ENCODE measurements around the gene DLL1.

The DLL1 gene

GRCh38 chr6:170248861-170249600, 41.8 kb downstream of the DLL1 start:
- DNase-seq = no peak

DNA sequence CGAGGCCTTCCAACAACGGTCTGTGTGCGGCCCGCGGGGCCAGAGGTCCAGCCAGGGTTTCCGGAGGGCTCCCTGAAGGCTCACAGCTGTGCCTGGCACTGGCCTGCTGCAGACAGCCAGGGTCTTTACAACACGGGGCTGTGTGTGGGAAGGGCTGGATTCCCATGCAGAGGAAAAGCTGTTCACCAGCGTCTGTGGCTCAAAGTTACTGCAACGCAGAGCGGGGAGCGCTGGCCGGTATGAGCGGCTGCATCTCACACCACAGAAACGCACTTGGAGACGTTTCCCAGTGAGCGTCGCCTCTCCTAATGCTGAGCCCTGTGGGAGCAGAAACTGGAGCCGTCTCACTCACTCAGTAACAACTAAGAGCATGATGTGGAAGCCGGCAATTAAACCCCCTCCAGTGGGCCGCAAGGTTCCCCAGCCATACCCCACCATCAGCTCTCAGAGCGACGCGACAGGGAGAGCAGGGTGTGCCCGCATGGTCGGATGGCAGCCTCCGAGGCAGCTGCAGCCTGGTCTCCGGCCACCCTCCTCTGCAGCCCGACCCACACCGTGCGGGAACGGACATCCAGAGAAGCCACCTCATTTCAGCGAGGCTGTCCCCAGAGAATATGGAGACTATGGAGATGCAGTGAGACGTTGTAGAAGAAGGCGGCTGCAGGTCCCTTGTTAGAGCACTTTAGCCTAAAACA, 42.6 kb downstream of the DLL1 start:
- DNase-seq = no peak

- DNase-seq = no peak
Observed at GRCh38 chr6:170247178-170247701, 43.6 kb downstream of the DLL1 start.

DNA sequence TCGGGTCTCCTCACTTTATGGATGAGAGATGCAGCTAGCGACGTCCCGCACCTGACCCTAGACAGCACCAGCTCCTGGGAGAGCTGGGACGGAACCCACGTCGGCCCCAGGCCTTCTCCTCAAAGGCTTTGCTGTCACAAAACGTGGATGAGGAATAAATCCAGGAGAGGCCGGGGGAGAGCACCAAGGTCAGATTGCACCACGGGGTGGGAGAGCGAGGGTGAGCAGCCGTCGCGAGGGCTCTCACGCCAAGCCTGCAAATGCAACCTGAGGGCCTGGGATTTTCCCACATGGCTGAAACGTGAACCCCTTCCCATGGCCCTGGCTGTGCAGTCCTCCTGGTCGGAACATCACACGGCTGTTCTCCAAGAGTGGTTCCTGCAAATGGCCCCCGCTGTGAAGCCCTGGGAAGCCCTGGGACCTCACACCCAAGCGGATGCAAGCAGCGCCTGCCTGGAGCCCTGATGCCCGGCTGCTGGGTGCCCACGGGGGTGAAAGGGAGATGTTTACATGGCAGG, 45.3 kb downstream of the DLL1 start:
- no peak for DNase-seq

- DNase-seq = no peak
Observed at GRCh38 chr6:170244721-170245474, 46.0 kb downstream of the DLL1 start.

DNA sequence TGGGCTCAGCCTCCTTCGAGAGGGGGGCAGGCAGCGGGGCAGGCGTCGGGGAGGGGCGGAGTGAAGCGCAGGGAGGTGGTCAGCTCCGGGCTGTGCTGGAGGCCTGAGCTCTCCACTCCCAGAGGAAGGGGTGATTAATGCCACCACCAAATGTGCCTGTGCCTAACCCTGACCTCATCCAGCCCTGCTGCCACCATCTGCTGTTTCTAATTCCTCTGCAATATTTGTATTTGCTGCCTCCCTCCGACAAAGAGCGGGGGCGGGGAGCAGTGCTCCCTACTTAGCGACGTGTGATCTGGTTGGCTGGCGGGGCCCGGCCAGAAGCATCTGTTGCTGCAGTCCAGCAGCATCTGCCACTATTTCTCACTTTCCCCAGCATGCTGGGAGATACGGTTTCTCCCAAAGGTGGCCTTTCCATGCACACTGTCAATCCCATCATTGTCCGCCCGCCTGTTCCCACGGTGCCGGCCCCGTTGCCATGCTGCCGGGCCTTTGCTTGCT, 47.0 kb downstream of the DLL1 start:
- no peak for DNase-seq

DNA sequence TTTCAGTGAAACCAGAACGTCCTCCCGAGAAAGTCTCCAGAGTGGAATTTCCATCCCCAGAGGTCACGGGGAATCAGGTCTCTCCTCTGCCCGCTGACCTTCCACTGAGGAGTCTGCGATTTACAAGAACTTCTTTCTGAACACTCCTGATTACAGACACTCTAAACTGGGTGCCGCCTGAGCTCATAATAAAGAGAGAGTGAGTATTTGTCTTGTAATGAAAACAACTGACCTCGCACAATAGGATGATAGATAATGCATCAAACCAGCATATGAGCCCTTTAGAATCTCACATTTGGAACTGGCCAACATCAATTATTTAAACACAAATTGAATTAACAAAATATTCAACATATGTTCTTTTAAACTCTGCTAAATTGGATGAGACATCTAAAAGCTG, 47.5 kb downstream of the DLL1 start:
- DNase-seq = no peak

DNA sequence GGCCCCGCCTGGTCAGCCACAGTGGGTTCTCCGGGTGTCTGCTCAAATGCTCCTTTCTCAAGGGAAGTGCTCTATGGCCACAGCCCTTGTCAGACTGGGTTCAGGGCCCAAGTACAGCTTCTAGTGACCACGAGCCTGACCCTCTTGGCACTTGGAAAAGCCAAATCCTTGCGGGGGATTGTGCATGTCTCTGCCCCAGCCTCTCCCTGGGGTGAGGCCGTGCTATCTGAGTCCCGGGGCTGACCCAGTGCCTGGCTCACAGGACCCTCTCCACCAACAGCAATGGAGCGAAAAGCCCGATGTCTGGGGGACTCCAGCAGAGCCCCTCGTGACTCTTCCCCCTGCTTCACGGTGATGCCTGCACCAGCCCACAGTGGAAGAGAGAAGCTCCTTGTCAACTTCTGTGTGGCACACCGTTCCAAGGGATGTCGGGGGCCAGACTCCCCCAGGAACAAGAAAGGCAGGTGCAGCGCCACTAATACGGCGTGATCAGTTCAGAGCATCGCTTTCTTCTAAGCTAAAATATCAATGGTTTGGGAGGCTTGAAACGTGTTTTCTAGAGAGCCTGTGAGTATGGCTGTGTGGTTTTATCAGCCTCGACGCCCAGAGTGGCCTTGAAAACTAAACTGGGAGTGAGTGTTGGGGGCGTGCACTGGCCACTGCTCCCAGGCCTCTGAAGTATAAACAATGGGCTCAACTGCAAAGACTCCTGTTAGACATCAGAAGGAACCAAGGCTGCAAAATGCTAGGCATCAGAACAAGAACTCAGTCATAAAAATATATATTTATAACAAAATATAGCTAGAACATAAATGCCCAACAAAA, 51.9 kb downstream of the DLL1 start:
- no peak for DNase-seq

GRCh38 chr6:170237999-170238740, 52.7 kb downstream of the DLL1 start:
- DNase-seq = no peak

GRCh38 chr6:170236131-170236836, 54.6 kb downstream of the DLL1 start:
- no peak for DNase-seq

DNA sequence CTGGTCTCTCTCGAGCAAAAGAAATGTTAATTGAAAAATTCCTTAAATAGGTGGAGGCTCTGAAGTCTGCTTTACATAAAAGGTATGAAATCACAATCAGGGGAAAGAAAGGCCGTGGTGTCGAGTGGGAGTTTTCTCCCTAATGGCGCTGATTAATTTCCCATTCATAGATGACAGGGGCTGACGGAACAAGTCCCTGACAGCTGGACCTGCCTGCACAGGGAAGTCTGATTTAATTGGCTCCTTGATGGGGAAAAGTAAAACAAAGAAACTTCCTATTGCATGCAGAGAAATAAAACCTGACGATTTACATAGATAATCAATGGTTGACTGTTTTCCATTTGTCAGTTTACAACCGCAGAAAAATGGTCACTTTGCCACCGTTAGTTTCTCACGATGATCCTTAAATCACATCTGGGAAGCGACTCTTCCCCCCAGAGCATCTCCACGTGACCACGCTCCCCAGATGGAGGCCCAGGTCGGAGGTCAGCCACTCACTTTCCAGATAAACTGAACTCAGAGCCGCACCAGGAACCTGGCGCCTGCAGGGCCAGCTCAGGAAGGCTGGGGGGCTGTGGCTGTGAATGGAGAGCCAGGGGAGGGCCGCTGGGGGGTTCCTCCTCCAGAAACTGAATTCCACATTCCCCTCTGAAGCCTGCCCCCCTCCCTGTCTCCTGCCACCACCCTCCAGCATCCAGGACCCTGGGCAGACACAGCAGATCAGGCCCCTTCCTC, 55.3 kb downstream of the DLL1 start:
- no peak for DNase-seq

DNA sequence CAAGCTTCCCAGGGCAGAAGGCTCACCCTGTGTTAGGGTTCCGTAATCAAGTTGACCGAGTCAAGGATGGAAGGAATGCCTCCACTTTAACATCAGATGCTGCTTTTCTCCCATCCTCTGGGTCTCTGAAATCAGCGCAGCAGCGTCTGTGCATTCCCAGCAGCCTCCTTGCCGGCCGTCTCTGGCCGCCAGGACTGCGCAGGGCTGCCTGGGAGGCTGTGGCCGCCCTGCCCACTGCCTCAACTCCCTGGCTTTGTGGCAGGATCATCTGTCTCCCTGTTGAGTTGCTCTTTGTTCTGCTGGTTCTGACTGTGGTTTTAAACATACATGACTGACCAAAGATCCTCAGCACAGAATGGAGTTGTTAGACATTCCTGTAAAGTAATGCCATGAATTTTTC, 56.5 kb downstream of the DLL1 start:
- DNase-seq = no peak

GRCh38 chr6:170233286-170234205, 57.3 kb downstream of the DLL1 start:
- DNase-seq = no peak

Data from CD4-positive, alpha-beta T cell treated with Interleukin-17A for 1 hour (primary cell).